ENCODE results near the gene MTCH1.
A peak's percentile ranks its signal among the peaks of the same experiment; 100 is the strongest.

Gene MTCH1

DNA sequence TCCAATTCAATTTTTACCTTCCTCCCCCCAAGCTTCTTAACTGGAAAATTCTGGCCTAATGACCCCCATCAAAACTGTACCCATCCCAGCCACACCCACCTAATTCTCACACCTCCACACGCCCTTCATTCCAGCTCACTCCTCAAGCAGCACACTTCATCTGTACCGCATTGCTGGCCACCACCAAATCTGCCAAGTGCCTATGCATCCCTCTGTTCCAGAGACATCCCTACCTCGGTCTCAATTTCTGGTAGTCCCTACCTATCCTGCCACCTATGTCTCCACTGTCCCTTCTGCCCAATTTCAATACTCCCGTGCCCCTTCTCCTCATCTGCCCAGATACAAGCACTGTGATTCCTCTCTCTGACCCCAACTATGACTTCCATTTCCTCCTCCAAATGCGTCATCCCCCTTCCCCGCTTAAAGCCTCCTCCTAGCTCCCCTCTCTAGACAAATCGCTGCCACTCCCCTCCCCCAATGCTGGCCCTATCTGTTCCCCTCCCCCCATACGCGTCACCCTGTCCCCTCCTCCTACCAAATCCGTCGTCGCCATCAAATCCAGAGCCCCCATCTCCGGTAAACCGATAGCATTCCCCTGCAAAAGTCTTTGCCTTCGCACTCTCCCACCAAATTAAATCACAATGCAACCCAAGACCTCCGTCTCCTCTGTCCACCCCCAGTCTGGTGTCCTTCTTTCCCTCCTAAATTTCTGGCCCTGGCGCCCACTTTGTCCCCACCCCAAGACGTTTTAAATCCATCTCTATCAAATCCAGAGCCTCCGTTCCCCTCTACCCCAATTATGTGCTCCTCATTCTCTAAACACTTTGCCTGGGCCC, 1.2 kb downstream of the MTCH1 start:
- peak overlapping the region; percentile 90 for H3K4me3 ChIP-seq (ENCODE audit: low read depth, low read length, poor library complexity, severe bottlenecking)
- peaks cover 33% of the 10 kb centered on the region for H3K79me2 ChIP-seq (ENCODE audit: insufficient read depth, low read length)
- H3F3A ChIP-seq (ENCODE audit: insufficient read depth, low read length), result no peaks in the 10 kb centered on the region
- TF ChIP-seq EZH2 (IDR thresholded peaks at IDR 0.05; ENCODE audit: borderline replicate concordance, low read length) (no peak), CTCF (IDR thresholded peaks at IDR 0.05; ENCODE audit: low read length) (no peak)
- no peaks in the 10 kb centered on the region for H3K9me3 ChIP-seq (ENCODE audit: low read length)
- H3K4me1 ChIP-seq (ENCODE audit: insufficient read depth, low read length, severe bottlenecking), result peaks cover 55% of the 10 kb centered on the region
- H4K20me1 ChIP-seq (ENCODE audit: insufficient read depth, low read length), result no peaks in the 10 kb centered on the region
- H3K27me3 ChIP-seq (ENCODE audit: insufficient read depth, low read length), result no peaks in the 10 kb centered on the region
- no peaks in the 10 kb centered on the region for H3K36me3 ChIP-seq (ENCODE audit: insufficient read depth, low read length)
- no peaks in the 10 kb centered on the region for H3K9me2 ChIP-seq (ENCODE audit: low read depth, low read length)
- no peak overlapping the region for H3K27ac ChIP-seq (ENCODE audit: low read depth, low read length, poor library complexity, severe bottlenecking)
- H3K9ac ChIP-seq (ENCODE audit: low read length), result peak overlapping the region; percentile 92
- H2AFZ ChIP-seq (ENCODE audit: low read length), result no peak overlapping the region
- H3K4me2 ChIP-seq (ENCODE audit: low read length), result peak overlapping the region; percentile 83

DNA sequence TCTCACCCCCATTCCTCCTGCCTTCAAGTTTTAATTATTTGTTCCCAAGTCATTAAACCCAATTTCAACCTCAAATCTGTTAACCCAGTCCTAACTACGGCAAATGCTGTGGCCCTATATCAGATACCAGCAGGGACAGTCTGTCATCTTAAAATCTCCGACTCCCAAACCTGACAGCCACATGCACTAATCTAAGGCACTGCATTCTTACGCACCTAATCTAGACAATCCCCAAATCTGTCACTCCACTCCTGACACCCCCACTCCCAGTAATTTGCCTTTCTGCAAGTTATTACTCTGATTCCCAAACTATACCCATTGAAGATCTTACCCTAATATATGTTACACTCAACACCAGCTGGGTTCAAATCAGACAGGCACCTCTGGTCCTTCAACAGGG, 2.5 kb downstream of the MTCH1 start:
- H3K4me2 ChIP-seq (ENCODE audit: low read length), result peak overlapping the region; percentile 83; the same call in 1 of the 2 replicates
- TF ChIP-seq CTCF (IDR thresholded peaks at IDR 0.05; ENCODE audit: low read length) (no peak), EZH2 (IDR thresholded peaks at IDR 0.05; ENCODE audit: borderline replicate concordance, low read length) (no peak)
- H3K27me3 ChIP-seq (ENCODE audit: insufficient read depth, low read length), result no peaks in the 10 kb centered on the region
- no peaks in the 10 kb centered on the region for H3K9me3 ChIP-seq (ENCODE audit: low read length)
- peaks cover 66% of the 10 kb centered on the region for H3K4me1 ChIP-seq (ENCODE audit: insufficient read depth, low read length, severe bottlenecking)
- no peaks in the 10 kb centered on the region for H3F3A ChIP-seq (ENCODE audit: insufficient read depth, low read length)
- no peak overlapping the region for H2AFZ ChIP-seq (ENCODE audit: low read length)
- H3K9me2 ChIP-seq (ENCODE audit: low read depth, low read length), result no peaks in the 10 kb centered on the region
- peaks cover 39% of the 10 kb centered on the region for H3K79me2 ChIP-seq (ENCODE audit: insufficient read depth, low read length)
- peaks cover 5% of the 10 kb centered on the region; the same call in 1 of the 2 replicates for H3K36me3 ChIP-seq (ENCODE audit: insufficient read depth, low read length)
- H3K27ac ChIP-seq (ENCODE audit: low read depth, low read length, poor library complexity, severe bottlenecking), result no peak overlapping the region
- no peak overlapping the region for H3K4me3 ChIP-seq (ENCODE audit: low read depth, low read length, poor library complexity, severe bottlenecking)
- no peak overlapping the region; the same call in 1 of the 2 replicates for H3K9ac ChIP-seq (ENCODE audit: low read length)
- H4K20me1 ChIP-seq (ENCODE audit: insufficient read depth, low read length), result no peaks in the 10 kb centered on the region

GRCh38 chr6:36980876-36981619, 4.9 kb downstream of the MTCH1 start:
- Histone ChIP-seq H3K4me2 (ENCODE audit: low read length) (no peak overlapping the region), H3K4me3 (ENCODE audit: low read depth, low read length, poor library complexity, severe bottlenecking) (no peak overlapping the region), H3K9me3 (ENCODE audit: low read length) (no peaks in the 10 kb centered on the region), H3K4me1 (ENCODE audit: insufficient read depth, low read length, severe bottlenecking) (peaks cover 56% of the 10 kb centered on the region), H3K9ac (ENCODE audit: low read length) (no peak overlapping the region), H2AFZ (ENCODE audit: low read length) (no peak overlapping the region), H3K27me3 (ENCODE audit: insufficient read depth, low read length) (no peaks in the 10 kb centered on the region), H3F3A (ENCODE audit: insufficient read depth, low read length) (no peaks in the 10 kb centered on the region), H3K27ac (ENCODE audit: low read depth, low read length, poor library complexity, severe bottlenecking) (peak overlapping the region; percentile 37), H4K20me1 (ENCODE audit: insufficient read depth, low read length) (no peaks in the 10 kb centered on the region), H3K9me2 (ENCODE audit: low read depth, low read length) (no peaks in the 10 kb centered on the region), H3K36me3 (ENCODE audit: insufficient read depth, low read length) (peaks cover 30% of the 10 kb centered on the region), H3K79me2 (ENCODE audit: insufficient read depth, low read length) (peaks cover 39% of the 10 kb centered on the region)
- TF ChIP-seq EZH2 (IDR thresholded peaks at IDR 0.05; ENCODE audit: borderline replicate concordance, low read length), result no peak
- peak; percentile 26; the same call in 1 of the 2 replicates for TF ChIP-seq CTCF (IDR thresholded peaks at IDR 0.05; ENCODE audit: low read length)

All from OCI-LY1 (cell line).